ENCODE results near the gene ARSG. TPM values are rescaled to one million over a fixed set of nuclear protein-coding genes. Genes with fewer than 3 reads are reported as not detected.

Gene ARSG
- total and polyA plus RNA-seq, 2 of the 4 experiments (the other 2 are of a cell fraction), result 2.9 to 3.0 TPM

DNA sequence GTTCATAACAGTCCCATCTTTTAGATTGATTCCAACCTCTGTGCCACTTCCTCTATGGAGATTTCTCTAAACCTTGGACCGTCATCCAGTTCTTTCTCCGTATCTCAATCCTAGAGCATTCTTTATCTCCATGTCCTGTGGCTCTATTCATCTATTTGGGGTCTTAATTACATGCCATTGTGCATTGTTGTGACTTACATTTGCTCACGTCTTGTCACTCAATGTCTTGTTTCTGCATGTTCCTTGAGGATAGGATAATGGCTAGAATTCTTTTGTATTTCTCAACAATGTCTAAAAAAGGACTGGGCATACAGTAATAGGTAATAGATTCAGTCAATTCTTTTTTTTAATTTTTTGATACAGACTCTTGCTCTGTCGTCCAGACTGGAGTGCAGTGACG lies 50.2 kb downstream of the ARSG start:
- no peak overlapping the region for H3K4me2 ChIP-seq (ENCODE audit: low read depth, low read length)
- H3K27me3 ChIP-seq (ENCODE audit: control insufficient read depth, insufficient read depth, low read length), result no peaks in the 10 kb centered on the region
- intact Hi-C loops (cut with micrococcal nuclease) (no loop called here), in situ Hi-C loops (cut with MboI; ENCODE audit: low sequenced_read_pairs) (no loop called here), dilution Hi-C loops (cut with HindIII; ENCODE audit: low sequenced_read_pairs, unreplicated experiment) (no loop called here)
- no peak overlapping the region for H3K27ac ChIP-seq (ENCODE audit: insufficient read depth, low read length)
- no peak overlapping the region for H3K9ac ChIP-seq (ENCODE audit: low read depth, low read length)
- H2BK5ac ChIP-seq (ENCODE audit: low read depth, low read length, poor library complexity, severe bottlenecking), result no peak overlapping the region
- no peak overlapping the region for H3K4ac ChIP-seq (ENCODE audit: low read depth, low read length)
- no peak overlapping the region for H2AK9ac ChIP-seq (replicated peaks; ENCODE audit: low read depth, low read length, poor library complexity)
- H3K4me1 ChIP-seq (ENCODE audit: control insufficient read depth, insufficient read depth, low read length), result no peaks in the 10 kb centered on the region
- no peak overlapping the region for H4K91ac ChIP-seq (ENCODE audit: insufficient read depth, low read depth, low read length)
- no peak overlapping the region for H2BK20ac ChIP-seq (ENCODE audit: low read depth, low read length)
- H3K79me1 ChIP-seq (ENCODE audit: low read depth in 1 of 2, low read length in 2 of 2), result no peaks in the 10 kb centered on the region
- ChIA-PET POLR2A (ENCODE audit: unreplicated experiment) (no interaction called here), CTCF (no interaction called here)
- no peak overlapping the region for H3K18ac ChIP-seq (ENCODE audit: low read depth, low read length)
- BruUV-seq (replicated peaks), result no TSS peak
- no peaks in the 10 kb centered on the region for H3K9me3 ChIP-seq (ENCODE audit: control insufficient read depth, insufficient read depth, low read length)
- no peak overlapping the region for H4K8ac ChIP-seq (ENCODE audit: low read depth in 2 of 2, low read length in 2 of 2)
- no peak overlapping the region for H2BK15ac ChIP-seq (ENCODE audit: low read depth, low read length)
- H3K36me3 ChIP-seq (ENCODE audit: control insufficient read depth, insufficient read depth, low read length), result no peaks in the 10 kb centered on the region
- no peak overlapping the region for H3K56ac ChIP-seq (ENCODE audit: extremely low read depth, insufficient read depth, low read length)
- TF ChIP-seq CHD1 (IDR thresholded peaks at IDR 0.05; ENCODE audit: low read depth, low read length) (no peak), RFX5 (IDR thresholded peaks at IDR 0.05; ENCODE audit: low read depth, low read length) (no peak), SMC3 (IDR thresholded peaks at IDR 0.05; ENCODE audit: low read depth, low read length) (no peak), POLR2A (IDR thresholded peaks at IDR 0.05; ENCODE audit: low read depth, low read length) (no peak), RAD21 (IDR thresholded peaks at IDR 0.05; ENCODE audit: low read length) (no peak), NFE2L2 (IDR thresholded peaks at IDR 0.05; ENCODE audit: low read depth, low read length) (no peak), CTCF (conservative IDR thresholded peaks at IDR 0.05; ENCODE audit: low read depth, low read length) (no peak), RCOR1 (IDR thresholded peaks at IDR 0.05; ENCODE audit: insufficient replicate concordance, low read length) (no peak), CEBPB (IDR thresholded peaks at IDR 0.05; ENCODE audit: low read depth, low read length) (no peak), MAZ (IDR thresholded peaks at IDR 0.05; ENCODE audit: borderline replicate concordance, low read depth, low read length) (no peak), MXI1 (IDR thresholded peaks at IDR 0.05; ENCODE audit: borderline replicate concordance, low read depth, low read length) (no peak), MAFK (IDR thresholded peaks at IDR 0.05; ENCODE audit: low read depth, low read length) (no peak), BHLHE40 (IDR thresholded peaks at IDR 0.05; ENCODE audit: low read depth, low read length) (no peak), FOS (IDR thresholded peaks at IDR 0.05; ENCODE audit: low read depth, low read length) (no peak)
- TF ChIP-seq, protein P1, sequence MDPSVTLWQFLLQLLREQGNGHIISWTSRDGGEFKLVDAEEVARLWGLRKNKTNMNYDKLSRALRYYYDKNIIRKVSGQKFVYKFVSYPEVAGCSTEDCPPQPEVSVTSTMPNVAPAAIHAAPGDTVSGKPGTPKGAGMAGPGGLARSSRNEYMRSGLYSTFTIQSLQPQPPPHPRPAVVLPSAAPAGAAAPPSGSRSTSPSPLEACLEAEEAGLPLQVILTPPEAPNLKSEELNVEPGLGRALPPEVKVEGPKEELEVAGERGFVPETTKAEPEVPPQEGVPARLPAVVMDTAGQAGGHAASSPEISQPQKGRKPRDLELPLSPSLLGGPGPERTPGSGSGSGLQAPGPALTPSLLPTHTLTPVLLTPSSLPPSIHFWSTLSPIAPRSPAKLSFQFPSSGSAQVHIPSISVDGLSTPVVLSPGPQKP (IDR thresholded peaks at IDR 0.05; ENCODE audit: borderline replicate concordance, low read depth, low read length), result no peak
- TF ChIP-seq, protein P2, sequence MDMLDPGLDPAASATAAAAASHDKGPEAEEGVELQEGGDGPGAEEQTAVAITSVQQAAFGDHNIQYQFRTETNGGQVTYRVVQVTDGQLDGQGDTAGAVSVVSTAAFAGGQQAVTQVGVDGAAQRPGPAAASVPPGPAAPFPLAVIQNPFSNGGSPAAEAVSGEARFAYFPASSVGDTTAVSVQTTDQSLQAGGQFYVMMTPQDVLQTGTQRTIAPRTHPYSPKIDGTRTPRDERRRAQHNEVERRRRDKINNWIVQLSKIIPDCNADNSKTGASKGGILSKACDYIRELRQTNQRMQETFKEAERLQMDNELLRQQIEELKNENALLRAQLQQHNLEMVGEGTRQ (IDR thresholded peaks at IDR 0.05; ENCODE audit: low read depth, low read length), result no peak
- H3K23ac ChIP-seq (ENCODE audit: low read depth, low read length), result no peak overlapping the region
- H3K14ac ChIP-seq (replicated peaks; ENCODE audit: low read depth, low read length), result no peak overlapping the region
- no peak overlapping the region for H2BK120ac ChIP-seq (ENCODE audit: low read depth, low read length)
- ATAC-seq (ENCODE audit: low read depth) (no peak), DNase-seq (no peak)
- no CpG with 5 or more reads among the region's 5 CpGs for WGBS, 2 experiments (ENCODE audit: extremely low coverage in 2 of 2, insufficient read length in 1 of 2)
- H3K4me3 ChIP-seq (ENCODE audit: insufficient read depth, low read depth, low read length), result no peak overlapping the region
- H3K9me1 ChIP-seq (ENCODE audit: insufficient read depth, low read length), result no peaks in the 10 kb centered on the region; the same call in 1 of the 2 replicates
- H2AK5ac ChIP-seq (ENCODE audit: low read depth, low read length), result no peak overlapping the region
- H2AFZ ChIP-seq (replicated peaks; ENCODE audit: low read length, poor library complexity), result no peak overlapping the region
- H4K5ac ChIP-seq (ENCODE audit: low read depth, low read length), result no peak overlapping the region
- H4K20me1 ChIP-seq (ENCODE audit: insufficient read depth, low read length), result no peaks in the 10 kb centered on the region

All from IMR-90 (cell line).